HG03045 (cell line): ENCODE data around the gene KNCN.

ENCODE experiments used
- ATAC-seq: cut with Tn5 transposase; IDR thresholded peaks from one replicate; pipeline ENCODE4 v1.9.1; 2021; ENCODE audit warnings: mild to moderate bottlenecking, moderate library complexity; ENCODE audit not compliant: unreplicated experiment

KNCN gene

GRCh38 chr1:46551597-46552095, at the start of gene KNCN:
TSS of gene KNCN (minus strand) at chr1:46551647. CDS start at chr1:46551215, 432 bp downstream.
- ATAC-seq: no peak

DNA sequence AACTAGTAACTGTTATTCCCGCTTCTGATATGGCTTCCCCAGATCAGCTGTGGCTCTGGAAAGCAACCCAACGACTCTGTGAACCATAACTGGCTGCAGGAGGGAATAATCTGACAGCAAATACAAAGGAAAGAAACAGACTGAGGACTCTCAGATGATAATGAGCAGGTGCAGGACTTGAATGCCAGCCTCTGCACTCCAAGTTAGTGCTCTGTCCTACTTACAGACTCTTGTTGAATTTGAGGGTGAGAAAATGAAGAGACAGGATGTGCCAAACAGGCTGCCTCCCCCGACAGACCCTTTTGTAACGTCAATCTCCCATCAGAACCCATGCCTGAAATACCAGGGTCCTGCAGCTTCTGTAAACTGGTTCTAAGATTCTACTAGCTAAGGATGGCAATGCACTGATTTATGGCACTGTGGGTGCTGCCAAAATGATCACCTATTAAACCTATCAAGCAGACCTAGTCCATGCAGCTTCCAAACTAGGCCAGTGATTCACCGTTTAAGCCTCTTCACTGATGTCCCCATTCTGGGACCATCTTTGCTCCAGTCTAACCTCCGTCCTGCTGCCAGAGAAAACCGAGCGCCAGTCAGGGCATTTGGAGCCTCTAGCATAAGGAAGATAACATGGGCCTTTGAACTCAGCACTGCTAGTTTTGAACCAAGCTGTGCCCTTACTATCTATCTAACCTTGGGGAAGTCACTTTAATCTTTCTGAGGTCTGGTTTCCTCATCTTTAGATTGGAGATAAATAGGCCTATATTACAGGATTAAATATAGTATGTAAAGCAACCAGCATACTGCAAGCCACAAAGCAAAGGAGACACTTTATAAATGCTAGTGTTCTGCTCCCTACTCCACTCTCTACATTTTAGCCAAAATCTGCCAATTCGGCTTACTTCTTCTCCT, 47.9 kb upstream of the KNCN start:
- ATAC-seq: no peak

GRCh38 chr1:46596846-46597245, 45.4 kb upstream of the KNCN start:
- ATAC-seq: no peak

DNA sequence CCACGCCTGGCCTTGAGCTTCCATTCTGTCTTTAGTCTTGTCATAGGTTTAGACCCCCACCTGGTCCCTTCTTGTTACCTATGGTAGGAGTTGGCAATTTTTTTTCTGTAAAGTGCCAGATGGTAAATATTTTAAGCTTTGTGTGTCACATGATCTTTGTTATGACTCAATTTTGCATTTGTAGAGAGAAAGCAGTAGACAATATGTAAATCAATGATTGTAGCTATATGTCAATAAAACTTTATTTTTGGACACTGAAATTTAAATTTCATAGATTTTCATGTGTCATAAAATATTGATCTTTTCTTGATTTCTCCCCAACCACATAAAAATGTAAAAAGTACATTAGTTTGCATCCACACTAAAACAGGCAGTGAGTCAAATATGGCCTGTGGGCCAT, 44.6 kb upstream of the KNCN start:
- ATAC-seq: no peak

DNA sequence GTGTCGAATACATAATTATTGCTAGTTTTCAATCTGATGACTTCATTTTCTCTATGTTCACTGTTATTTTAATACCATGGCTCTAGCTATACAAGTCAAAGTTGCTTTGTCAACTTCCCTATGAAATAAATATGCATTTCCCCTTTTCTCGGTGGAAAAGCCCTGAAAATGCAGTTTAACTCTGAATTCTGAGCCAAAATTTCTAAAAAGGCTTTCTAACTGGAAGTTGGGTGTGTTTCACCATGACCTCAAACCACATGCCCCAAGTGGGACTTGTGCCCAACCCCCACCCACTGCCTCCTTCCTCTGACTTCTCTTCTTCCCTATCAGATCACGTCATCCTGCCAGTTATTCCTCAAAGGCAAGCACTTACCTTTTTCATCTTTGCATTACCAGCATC, 43.7 kb upstream of the KNCN start:
- no peak for ATAC-seq

DNA sequence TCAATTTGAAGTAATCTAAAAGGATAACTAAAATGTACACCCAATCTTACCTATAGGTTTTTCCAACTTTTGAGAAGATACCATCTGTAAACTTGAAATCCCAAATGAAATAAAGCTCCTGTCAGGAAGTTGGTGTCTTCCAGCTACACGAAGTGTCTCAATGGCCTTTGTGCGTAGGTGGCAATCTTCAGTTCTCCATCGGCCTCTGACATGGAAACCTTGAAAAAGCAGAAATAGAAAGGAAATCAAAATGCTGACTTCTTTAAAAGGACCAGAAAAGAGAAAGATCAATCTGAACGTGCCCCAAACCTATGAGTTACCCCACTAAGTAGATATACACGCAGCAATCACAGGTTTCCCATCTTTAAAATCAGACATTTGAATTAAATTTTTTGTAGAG, 42.6 kb upstream of the KNCN start:
- no peak for ATAC-seq

- ATAC-seq: no peak
Measured at GRCh38 chr1:46592823-46593222, 41.4 kb upstream of the KNCN start.

GRCh38 chr1:46589529-46589928, 38.1 kb upstream of the KNCN start:
- no peak for ATAC-seq

GRCh38 chr1:46587069-46587468, 35.6 kb upstream of the KNCN start:
- ATAC-seq: no peak

DNA sequence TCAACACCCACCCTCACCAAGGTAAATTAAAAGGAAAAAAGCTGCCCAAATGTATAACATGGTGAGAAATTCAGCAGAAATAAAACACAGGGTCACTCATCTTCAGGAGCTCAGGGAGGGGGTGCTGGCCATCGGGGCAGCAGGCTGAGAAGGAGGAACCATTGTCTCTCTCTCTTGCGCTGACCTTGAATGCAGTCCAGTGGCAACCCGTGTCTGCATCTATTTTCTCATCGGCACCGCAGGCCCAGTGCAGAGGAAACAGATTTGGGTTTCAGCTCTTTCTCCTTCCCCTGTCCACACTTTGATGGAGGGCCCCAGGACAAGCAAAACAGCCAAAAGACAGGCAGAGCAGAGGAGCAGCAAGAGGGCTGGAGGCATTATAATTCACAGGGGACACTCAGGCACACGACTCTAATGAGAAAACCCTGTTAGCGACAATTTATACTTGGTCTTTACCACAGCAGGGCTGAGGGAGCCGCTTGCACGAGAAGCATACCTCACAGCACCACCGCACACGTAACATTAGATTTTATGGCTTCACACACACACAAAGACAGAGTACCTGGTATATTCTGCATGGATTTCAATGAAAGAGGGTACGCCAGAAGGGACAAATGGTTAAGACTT, 34.0 kb upstream of the KNCN start:
- no peak for ATAC-seq

DNA sequence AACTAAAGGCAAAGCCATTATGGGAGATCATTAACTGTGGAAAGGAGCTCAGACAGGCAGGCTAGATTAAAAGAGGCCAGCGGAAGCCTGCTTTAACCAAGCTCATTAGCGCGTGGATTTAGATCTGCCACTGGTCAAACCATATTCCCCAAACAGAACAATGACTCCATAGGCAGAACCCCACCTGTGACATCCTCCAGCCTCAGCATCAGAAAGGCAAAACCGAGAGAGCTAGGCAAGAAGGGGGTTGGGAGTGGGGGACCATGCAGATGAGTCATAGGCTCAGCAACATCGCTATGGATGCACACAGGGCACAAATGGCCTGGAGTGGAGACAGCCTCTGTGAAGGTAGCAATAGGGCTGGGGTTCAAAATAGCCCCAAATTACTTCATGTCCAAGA, 32.0 kb upstream of the KNCN start:
- ATAC-seq: no peak

DNA sequence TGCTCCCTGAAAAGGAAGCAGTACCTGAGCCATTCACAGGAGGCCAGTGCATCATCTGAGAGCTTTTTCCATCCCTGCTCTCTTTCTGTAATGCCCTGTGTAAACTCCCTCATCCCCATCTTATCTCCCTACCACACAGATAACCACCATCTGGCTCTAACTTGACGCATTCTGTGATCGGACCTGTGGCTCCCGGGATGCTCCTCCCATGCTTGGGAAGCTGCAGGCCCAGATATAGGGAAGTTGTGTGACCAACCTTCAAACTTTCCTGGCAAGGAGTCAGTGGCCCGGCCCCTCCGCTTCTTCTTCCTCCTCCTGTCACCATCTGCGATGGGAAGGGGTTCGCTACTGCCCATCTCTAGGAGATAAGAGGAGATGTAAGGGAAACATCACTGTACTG, 31.5 kb upstream of the KNCN start:
- no peak for ATAC-seq

GRCh38 chr1:46581681-46582455, 30.4 kb upstream of the KNCN start:
- no peak for ATAC-seq

DNA sequence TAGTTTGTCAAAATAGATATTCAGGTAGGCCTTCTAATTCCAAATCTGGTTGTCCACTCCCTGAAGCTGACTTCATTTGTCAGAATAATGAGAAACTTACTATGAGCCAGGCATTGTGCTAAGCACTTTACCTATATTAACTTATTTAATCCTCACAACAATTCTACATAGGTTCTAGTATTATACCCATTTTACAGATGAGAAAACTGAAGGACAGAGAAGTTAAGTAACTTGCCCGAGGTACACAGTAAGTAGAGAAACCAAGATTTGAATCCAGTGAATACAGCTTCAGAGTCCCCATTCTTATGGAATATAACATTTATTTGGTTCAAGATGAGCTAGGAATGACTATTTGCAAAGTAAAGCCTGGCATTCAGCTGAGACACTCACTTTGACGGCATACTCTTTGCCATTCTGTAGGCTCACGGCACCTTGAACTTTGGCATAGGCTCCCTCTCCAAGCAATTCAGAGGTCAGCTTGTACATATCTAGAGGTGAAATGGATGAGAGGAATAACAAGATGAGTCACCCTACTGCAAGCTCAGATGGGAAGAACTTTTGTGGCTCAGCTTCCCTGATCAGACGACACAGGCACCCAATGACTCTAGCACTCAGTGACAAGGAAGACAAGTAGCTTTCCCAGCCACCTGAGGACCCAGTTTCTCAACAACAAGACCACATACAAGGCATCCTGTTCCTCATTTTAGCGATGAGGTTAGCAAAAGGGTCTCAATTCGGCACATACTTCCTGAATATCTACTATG, 28.9 kb upstream of the KNCN start:
- no peak for ATAC-seq

DNA sequence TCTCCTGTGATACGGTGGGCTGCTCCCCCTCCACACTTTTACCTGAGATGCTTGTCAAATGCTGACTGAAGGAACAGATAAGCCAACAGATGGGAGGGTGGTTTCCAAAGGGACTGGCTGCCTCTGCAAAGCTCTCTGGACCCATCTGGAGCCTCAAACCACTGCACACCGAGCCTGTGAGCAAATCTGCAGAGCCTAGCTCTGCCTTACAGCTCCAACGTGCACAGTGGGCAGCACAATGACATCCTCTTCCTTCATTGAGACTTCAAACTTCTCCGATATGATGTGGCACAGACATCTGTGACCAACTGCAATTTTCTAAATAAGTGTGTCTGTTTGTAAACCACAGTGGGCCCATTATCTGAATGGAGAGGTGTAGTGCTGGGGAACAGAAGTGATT, 26.2 kb upstream of the KNCN start:
- no peak for ATAC-seq

- no peak for ATAC-seq
Measured at GRCh38 chr1:46576596-46576995, 25.1 kb upstream of the KNCN start.

- no peak for ATAC-seq
Measured at GRCh38 chr1:46575778-46576177, 24.3 kb upstream of the KNCN start.

DNA sequence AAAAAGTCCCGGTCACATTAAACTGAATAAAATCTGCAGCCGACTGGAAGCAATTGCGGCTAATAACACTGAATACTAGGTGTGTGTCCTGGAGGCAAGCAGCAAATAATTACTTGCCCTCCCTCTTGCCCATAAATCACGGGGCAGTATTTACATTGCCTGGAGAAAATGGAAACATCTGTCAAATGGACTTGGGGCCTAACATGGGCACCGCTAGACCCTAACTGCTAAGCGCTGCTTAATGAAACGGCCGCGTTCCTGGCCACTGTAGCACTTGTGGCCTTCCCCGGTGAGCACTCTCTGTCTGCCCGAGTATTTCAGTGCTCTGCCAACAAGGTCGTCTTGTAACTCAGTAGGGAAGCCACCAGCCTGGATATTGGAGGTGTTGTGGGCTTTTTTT, 23.9 kb upstream of the KNCN start:
- ATAC-seq: no peak

DNA sequence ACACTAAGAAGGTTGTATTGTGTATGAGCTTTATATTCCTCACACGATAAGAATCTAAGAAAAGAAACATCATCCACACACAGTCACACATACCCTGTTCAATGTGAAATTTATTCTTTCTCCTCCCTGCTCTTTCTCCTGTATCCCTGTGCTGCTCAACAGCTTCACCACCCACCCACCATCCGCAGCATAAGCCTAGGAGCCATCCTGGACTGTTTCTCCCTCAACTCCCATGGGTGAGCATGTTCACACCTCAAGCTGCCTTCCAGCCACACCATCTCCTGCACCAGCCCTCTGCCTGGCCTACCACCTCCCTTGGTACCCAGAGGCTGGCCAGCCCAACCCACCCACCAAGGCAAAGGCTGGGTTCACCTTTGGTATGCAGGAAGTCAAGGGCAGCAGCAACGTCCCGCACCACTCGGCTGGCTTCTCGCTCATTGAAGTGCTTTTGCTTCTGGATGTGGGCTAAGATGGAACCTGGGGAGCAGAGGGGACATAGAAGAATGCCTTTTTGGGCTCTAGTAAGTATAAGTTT, 20.3 kb upstream of the KNCN start:
- ATAC-seq: no peak

- ATAC-seq: no peak
Measured at GRCh38 chr1:46569884-46570725, 18.7 kb upstream of the KNCN start.
